ENCODE measurements around the gene GYS1.
"Not testable (repeated sequence)": the region's sequence is repeated elsewhere in the genome, so short reads cannot be mapped to it uniquely, and the experiment has no call there.

GYS1 gene

DNA sequence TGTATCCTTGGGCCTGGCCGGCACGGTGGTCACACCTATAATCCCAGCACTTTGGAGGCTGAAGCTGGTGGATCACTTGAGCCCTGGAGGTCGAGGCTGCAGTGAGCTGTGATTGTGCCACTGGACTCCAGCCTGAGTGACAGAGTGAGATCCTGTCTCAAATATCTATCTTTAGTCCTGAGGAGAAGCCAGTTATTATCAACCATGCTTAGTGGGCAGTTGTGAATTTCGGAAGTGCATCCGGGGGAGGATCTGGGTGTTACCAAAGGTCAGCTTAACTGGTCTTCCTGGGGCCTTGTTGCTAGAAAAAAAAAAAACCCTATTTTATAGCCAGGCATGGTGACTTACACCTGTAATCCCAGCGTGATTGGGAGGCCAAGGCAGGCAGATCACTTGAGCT lies 50.0 kb downstream of the GYS1 start:
- DNase-seq (ENCODE audit: low read depth, low spot score): no peak

DNA sequence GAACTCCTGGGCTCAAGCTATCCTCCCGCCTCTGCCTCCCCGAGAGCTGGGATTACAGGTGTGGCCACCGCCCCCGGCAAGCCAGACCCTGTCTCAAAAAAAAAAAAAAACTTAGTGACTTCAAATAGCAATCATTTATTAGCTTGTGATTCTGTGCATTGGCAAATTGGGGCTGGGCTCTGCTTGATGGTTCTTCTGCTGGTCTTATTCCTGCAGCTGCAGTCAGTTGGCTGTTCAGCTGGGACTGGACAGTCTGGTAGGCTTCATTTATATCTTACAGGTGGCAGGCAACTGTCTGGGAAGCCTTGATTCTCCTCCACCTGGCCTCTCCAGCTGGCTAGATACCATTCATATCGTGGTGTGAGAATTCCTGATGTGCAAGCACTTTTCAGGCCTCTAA lies 52.2 kb downstream of the GYS1 start:
- no peak for DNase-seq (ENCODE audit: low read depth, low spot score)

DNA sequence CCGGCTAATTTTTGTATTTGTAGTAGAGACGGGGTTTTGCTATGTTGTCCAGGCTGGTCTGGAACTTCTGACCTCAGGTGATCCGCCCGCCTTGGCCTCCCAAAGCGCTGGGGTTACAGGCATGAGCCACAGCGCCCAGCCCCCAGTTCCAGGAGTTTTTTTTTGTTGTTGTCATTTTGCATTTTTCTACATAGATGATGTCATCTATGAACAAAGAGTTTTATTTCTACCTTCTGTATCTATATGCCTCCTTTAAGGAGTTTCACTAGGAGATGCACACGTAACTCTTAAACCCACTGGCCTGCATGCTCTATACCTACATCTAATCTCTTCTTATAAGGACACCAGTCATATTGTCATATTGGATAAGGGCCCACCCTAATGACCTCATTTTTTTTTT lies 54.9 kb downstream of the GYS1 start:
- no peak for DNase-seq (ENCODE audit: low read depth, low spot score)

DNA sequence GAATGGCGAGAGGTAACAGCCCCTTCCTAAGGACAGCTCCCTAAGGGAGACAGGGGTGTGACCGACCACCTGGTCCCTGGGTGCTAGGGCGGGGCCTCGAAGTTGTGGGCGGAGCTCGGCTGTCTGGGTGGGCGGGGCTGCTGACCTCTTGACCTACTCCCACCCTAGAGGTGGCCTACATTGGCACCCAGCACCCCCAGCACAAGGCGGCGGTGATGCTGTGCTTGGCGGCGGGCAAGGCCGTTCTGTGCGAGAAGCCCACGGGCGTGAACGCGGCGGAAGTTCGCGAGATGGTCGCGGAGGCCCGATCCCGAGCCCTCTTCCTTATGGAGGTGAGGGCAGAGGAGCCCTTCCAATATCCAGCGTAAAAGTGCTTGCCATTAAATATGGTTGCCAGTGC lies 57.2 kb downstream of the GYS1 start:
- no peak for DNase-seq (ENCODE audit: low read depth, low spot score)

DNA sequence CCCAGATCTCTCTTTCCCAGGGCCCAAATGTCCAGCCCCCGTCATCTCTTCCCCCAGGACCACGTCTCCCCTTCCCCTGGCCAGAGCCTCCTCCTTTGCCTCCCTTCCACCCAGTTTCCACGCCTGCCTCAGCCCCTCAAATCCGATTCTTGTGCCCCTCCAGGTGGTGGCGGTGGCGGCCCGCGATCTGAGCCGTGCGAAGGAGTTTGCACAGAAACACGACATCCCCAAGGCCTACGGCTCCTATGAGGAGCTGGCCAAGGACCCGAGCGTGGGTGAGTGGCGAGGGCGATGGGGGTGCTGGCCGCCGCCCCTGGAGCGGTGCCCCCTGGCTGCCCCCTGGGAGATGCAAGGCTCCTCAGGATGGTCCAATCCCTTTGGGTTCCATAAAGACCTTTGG lies 58.3 kb downstream of the GYS1 start:
- no peak for DNase-seq (ENCODE audit: low read depth, low spot score)

DNA sequence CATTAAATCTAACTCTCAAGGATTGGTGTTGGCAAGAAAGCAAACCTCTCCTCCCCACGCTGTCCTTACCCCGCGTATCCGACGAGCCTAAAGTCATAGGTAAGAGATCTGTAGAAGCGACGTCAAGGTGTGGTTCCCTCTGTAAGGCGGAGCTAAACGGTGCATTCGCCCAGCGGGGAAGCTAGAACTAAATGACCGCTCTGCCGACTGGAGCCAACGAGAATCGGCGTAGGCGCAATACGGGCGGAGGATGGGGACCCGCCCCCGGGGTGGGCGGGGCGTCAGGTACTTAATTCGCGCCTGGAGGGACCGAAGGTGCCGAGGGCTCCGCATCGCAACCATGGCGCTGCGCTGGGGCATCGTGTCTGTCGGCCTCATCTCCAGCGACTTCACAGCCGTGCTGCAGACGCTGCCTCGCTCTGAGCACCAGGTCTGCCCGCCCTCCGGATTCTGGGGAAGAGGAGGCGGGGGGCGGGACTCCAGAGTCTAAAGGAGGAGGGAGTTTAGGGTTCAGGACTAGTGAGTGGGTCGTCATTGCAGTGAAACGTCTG lies 59.7 kb downstream of the GYS1 start, which contains the start of gene DHDH:
TSS of gene DHDH (plus strand) at position 318 of the 551 bp plus-strand sequence. CDS start at position 341, 23 bp downstream.
- peak; percentile 77 for DNase-seq (ENCODE audit: low read depth, low spot score)

DNA sequence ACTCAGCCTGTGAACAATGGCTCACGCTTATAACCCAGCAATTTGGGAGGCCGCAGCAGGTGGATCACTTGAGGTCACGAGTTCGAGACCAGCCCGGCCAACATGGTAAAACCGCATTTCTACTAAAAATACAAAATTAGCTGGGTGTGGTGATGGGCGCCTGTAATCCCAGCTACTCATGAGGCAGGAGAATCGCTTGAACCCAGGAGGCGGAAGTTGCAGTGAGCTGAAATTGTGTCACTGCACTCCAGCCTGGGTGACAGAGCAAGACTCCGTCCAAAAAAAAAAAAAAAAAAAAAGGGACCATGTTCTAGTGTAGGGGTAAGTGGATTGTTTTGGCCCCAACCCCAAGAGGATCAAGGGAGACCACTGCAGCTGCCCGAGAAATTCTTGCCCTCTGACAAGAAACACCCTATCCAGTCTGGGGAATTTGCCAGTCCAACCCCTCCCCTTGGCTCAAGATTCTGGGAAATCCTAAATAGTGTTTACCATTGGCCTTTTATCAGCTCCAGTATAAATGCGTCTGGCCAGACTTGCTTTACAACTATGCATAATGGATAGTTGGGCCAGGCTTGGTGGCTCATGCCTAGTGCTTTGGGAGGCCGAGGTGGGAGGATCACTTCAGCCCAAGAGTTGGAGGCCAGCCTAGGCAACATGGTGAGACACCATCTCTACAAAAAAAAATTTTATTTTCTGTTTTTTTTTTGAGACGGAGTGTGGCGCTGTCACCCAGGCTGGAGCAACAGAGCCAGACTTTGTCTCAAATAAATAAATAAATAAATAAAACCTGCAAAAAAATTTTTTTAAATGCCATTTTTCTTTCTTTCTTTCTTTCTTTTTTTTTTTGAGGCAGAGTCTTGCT lies 64.7 kb downstream of the GYS1 start:
- peak; percentile 25 for DNase-seq (ENCODE audit: low read depth, low spot score)

DNA sequence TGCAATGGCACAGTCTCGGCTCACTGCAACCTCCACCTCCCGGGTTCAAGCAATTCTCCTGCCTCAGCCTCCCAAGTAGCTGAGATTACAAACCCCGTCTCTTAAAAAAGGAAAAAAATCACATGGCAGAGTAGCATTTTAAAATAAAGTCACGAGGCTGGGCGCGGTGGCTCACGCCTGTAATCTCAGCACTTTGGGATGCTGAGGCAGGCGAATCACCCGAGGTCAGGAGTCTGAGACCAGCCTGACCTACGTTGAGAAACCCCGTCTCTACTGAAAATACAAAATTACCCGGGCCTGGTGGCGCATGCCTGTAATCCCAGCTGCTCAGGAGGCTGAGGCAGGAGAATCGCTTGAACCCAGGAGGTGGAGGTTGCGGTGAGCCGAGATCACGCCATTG lies 65.4 kb downstream of the GYS1 start:
- DNase-seq (ENCODE audit: low read depth, low spot score): not testable (repeated sequence)

DNA sequence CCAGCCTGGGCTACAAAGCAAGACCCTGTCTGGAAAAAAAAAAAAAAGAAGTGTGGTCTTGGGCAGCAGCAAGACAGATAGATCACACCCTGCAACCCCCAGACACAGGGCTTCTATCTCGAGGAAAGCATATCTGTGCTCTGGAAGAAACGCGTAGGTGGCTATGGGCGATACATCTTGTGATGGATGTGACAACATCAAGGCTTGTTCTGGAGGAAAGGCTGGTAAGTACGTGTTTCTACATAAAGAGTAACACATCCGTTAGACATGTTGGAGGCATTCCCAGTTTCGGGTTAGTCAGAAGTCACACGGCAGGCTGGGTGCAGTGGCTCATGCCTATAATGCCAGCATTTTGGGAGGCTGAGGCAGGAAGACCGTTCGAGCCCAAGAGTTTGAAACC lies 66.2 kb downstream of the GYS1 start:
- DNase-seq (ENCODE audit: low read depth, low spot score): peak; percentile 93

DNA sequence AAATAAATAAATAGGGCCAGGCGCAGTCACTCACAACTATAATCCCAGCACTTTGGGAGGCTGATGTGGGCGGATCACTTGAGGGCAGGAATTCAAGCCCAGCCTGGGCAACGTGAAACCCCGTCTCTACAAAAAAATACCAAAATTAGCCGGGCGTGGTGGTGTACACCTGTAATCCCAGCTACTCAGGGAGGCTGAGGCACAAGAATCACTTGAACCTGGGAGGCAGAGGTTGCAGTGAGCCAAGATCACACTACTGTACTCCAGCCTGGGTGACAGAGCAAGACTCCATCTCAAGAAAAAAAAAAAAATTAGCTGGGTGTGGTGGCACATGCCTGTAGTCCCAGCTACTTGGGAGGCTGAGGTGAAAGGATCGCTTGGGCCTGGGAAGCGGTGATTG lies 67.2 kb downstream of the GYS1 start:
- DNase-seq (ENCODE audit: low read depth, low spot score): not testable (repeated sequence)

DNA sequence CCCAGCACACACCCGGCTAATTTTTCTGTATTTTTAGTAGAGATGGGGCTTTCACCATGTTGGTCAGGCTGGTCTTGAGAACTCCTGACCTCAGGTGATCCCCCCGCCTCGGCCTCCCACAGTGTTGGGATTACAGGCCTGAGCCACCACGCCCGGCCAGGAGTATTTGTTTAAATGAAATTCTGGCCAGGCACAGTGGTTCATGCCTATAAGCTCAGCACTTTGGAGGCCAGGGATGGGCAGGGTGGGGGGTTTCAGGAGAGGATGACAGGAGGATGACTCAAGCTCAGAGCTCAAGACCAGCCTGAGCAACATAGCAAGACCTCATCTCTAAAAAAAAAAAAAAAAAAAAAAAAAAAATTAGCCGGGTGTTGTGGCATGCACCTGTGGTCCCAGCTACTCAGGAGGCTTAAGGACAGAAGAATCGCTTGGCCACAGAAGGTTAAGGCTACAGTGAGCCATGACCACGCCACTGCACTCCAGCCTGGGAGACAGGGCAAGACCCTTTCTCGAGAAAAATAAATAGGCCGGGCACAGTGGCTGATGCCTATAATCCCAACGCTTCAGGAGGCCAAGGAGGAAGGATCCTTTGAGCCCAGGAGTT lies 67.8 kb downstream of the GYS1 start:
- peak; percentile 64 for DNase-seq (ENCODE audit: low read depth, low spot score)

DNA sequence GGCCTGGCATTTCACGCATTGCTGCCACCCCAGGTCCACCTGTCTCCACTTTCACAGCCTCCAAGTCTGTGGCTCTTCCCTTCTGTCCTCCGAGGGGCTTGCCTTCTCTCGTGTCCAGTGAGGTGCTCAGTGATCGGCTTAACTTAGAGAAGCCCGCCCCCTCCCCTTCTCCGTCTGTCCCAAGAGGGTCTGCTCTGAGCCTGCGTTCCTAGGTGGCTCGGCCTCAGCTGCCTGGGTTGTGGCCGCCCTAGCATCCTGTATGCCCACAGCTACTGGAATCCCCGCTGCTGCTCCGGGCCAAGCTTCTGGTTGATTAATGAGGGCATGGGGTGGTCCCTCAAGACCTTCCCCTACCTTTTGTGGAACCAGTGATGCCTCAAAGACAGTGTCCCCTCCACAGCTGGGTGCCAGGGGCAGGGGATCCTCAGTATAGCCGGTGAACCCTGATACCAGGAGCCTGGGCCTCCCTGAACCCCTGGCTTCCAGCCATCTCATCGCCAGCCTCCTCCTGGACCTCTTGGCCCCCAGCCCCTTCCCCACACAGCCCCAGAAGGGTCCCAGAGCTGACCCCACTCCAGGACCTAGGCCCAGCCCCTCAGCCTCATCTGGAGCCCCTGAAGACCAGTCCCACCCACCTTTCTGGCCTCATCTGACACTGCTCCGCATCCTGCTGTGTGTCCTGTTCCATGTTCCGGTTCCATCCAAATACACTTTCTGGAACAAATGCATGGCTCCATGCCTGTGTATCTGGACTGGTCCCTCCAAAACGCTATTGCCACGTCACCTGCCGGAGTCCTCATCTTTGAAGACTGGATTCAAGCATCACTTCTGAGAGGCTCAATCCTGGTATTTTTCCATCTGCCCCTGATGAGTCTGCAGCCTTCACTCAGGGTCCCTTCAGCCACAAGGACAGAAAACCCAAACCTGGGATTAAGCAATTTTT lies 70.3 kb downstream of the GYS1 start:
- DNase-seq (ENCODE audit: low read depth, low spot score): no peak

DNA sequence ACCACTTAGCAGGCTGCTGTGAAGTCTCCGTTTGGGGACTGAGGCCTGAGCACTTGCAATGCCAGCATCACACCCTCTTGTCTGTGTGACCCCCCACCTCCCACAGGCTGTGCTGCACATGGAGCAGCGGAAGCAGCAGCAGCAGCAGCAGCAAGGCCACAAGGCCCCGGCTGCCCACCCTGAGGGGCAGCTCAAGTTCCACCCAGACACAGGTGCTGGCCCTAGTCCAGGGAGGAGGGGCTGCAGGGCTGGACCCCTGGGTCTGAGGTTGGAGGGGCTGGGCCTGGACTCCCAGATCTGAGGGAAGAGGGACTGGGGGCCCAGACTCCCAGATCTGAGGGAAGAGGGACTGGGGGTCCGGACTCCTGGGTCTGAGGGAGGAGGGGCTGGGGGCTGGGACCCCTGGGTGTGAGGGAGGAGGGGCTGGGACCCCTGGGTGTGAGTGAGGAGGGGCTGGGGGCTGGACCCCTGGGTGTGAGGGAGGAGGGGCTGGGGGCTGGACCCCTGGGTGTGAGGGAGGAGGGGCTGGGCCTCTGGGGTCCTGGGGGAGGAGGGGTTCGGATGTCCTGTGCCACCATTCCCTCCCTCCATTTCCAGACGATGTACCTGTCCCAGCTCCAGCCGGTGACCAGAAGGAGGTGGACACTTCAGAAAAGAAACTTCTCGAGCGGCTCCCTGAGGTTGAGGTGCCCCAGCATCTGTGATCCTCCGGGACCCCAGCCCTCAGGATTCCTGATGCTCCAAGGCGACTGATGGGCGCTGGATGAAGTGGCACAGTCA lies 71.2 kb downstream of the GYS1 start:
- no peak for DNase-seq (ENCODE audit: low read depth, low spot score)

DNA sequence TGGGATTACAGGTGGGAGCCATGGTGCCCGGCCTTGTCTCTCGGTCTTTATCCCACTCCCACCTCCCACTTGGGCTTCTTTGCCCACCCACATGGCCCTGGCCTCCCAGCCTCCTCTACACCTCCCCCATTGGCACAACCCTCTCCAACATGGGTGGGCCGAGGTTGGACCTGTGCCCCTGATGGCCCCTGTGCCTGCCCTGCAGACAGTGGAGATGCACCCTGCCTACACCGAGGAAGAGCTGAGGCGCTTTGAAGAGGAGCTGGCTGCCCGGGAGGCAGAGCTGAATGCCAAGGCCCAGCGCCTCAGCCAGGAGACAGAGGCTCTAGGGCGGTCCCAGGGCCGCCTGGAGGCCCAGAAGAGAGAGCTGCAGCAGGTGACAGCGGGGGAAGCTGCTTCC lies 72.2 kb downstream of the GYS1 start:
- no peak for DNase-seq (ENCODE audit: low read depth, low spot score)

DNA sequence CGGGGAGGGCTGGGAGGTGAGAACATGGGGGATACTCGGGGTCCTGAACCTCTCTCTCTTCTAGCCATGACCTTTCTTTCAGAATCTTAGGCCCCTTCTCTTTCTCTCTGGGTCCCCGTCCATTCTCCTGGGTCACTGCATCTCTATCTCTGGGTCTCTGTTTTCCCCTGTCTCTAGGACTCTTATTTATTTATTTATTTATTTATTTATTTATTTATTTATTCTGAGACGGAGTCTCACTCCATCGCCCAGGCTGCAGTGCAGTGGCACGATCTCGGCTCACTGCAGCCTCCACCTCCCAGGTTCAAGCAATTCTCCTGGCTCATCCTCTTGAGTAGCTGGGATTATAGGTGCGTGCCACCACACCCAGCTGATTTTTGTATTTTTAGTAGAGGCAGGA lies 73.8 kb downstream of the GYS1 start:
- DNase-seq (ENCODE audit: low read depth, low spot score): not testable (repeated sequence)

DNA sequence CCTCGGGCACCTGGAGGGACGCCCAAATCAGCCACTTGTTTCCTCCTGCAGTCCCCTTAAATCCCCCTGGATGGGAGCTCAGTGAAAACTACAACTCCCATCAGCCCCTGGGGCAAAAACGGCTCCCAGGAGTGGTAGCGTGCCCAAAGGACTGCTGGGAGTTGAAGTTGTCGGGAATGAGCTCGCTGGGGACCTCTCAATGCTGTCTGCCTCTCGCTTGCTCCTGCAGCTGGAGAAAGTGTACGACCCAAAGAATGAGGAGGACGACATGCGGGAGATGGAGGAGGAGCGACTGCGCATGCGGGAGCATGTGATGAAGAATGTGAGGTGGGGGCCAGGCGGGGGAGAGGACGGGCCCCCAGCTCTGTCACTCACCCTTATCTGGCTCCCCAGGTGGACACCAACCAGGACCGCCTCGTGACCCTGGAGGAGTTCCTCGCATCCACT lies 74.3 kb downstream of the GYS1 start:
- DNase-seq (ENCODE audit: low read depth, low spot score): peak; percentile 25
